Spleen (tissue), 11 donors: ENCODE data around the gene LIN28A. TPM values are rescaled to one million over a fixed set of nuclear protein-coding genes. Genes with fewer than 3 reads are reported as not detected.

Experiments used
- DNase-seq: peaks from one replicate; pipeline ENCODE4 v3.0.0-alpha.2; 2020
- H3K27ac ChIP-seq, 8 donors: fragments of 200-600 bp; sonication (generic) in 7 of 8; 1 replicate in 4 of 8; 2 replicates in 4 of 8; pipeline versions ENCODE4 v1.5.0 to v1.8.0; 2016 to 2021; ENCODE audit warnings: inconsistent platforms in 4 of 8, mild to moderate bottlenecking in 4 of 8, moderate library complexity in 1 of 8
- H3K27me3 ChIP-seq, 7 donors: fragments of 200-600 bp; sonication (generic) in 6 of 7; replicated peaks in 1 of 7; 1 replicate in 4 of 7; 2 replicates in 3 of 7; pipeline versions ENCODE4 v1.5.0 to v1.8.0; 2016 to 2021; ENCODE audit warnings: inconsistent platforms in 3 of 7, mild to moderate bottlenecking in 1 of 7
- H3K36me3 ChIP-seq, 6 donors: fragments of 200-600 bp; sonication (generic) in 5 of 6; 1 replicate in 4 of 6; 2 replicates in 2 of 6; pipeline versions ENCODE4 v1.5.0 to v1.8.0; 2016 to 2021; ENCODE audit warnings: inconsistent platforms in 2 of 6
- H3K4me1 ChIP-seq, 6 donors: fragments of 200-600 bp; sonication (generic) in 5 of 6; 1 replicate in 3 of 6; 2 replicates in 3 of 6; pipeline versions ENCODE4 v1.5.0 to v1.8.0; 2016 to 2021; ENCODE audit warnings: inconsistent platforms in 3 of 6
- H3K4me3 ChIP-seq, 8 donors: fragments of 200-600 bp; sonication (generic) in 7 of 8; 1 replicate in 4 of 8; 2 replicates in 4 of 8; pipeline versions ENCODE4 v1.5.0 to v1.8.0; 2016 to 2021; ENCODE audit warnings: inconsistent platforms in 4 of 8, mild to moderate bottlenecking in 4 of 8, moderate library complexity in 2 of 8
- H3K9me3 ChIP-seq, 8 donors: fragments of 200-600 bp; sonication (generic) in 7 of 8; 1 replicate in 4 of 8; 2 replicates in 4 of 8; pipeline versions ENCODE4 v1.5.0 to v1.8.0; 2016 to 2021; ENCODE audit warnings: inconsistent platforms in 4 of 8
- POLR2A ChIP-seq, 3 donors: fragments of 450-650 bp; IDR thresholded peaks; one replicate each; pipeline ENCODE4 v1.5.1; 2017; ENCODE audit warnings: antibody characterized with exemption in 3 of 3, mild to moderate bottlenecking in 1 of 3
- POLR2AphosphoS5 ChIP-seq, 3 donors: sonication (generic); formaldehyde crosslinking; IDR thresholded peaks; one replicate each; pipeline ENCODE4 v1.5.1; 2017; ENCODE audit warnings: antibody characterized with exemption in 3 of 3
- WGBS, 5 donors: extraction: QIAGEN DNeasy Blood & Tissue Kit in 3 of 5; methylation state at CpG; one replicate each; pipeline versions ENCODE4 v1.1.5 to v1.1.7; 2013 to 2018; 5-methylcytosine and 5-hydroxymethylcytosine counted together
- intact Hi-C: fragments of 100-400 bp; cut with DNase I; formaldehyde crosslinking; loops from one replicate; pipeline ENCODE4 v1.15.0; 2023; ENCODE audit warnings: low total_unique reads
- polyA plus RNA-seq, 3 donors: library from polyadenylated mRNA; stranded (reverse); fragments of 200-250 nt; gene quantifications; one replicate each; pipeline ENCODE4 v1.2.1, GENCODE V29; 2013
- total RNA-seq, 7 donors: library from RNA; depleted of rRNA in 3 of 7; stranded (reverse); fragments of >200 nt in 3 of 7; fragmentation: NEBNext Ultra II Directional in 4 of 7; extraction: Animal tissue kit (Norgen Biotek cat#: 25700) in 4 of 7; gene quantifications; one replicate each; pipeline versions ENCODE4 v1.1.0 to v1.2.1, GENCODE V29; 2016 to 2021
- TF ChIP-seq, protein P1 (sequence below), 11 experiments: fragments of 200-600 bp in 7 of 11; fragments of 450-650 bp in 4 of 11; sonication (generic) in 4 of 11; IDR thresholded peaks in 8 of 11; conservative IDR thresholded peaks in 3 of 11; 1 replicate in 7 of 11; 2 replicates in 4 of 11; pipeline versions ENCODE4 v1.4.0 to v1.8.0; 2016 to 2021; ENCODE audit warnings: antibody characterized with exemption in 11 of 11, inconsistent platforms in 4 of 11, mild to moderate bottlenecking in 1 of 11
- donor health status: healthy with polysubstance abuse.
- donor health status: DM: no; HTN: no; CAD: no; lungs with moderate emphysema.
- donor health status: DM: no; HTN: no; CAD: no.
- donor health status: Bipolar disorder and iron deficiency.
- donor health status: healthy.
- donor health status: DM: no; HTN: no; CAD: no.
- donor health status: DM: yes; HTN: yes; CAD: no.

The LIN28A gene
- total and polyA plus RNA-seq, 10 donors = not detected

DNA sequence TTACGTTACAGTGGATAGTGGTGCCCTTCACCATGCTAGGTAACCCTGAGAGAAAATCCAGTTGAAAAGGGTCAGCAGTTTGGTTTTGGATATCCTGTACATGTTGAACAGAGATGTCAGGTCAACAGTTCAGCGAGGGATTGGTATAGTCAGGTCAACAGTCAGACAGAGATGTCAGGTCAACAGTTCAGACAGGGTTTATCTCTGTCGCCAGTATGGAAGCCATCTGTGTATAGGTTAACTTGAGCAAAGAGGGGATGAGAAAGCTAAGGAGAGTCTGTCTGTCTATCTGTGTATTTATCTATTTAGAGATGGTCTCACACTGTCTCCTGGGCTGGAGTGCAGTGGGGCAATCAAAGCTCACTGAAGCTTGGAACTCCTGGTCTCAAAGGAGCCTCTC, 39.3 kb downstream of the LIN28A start:
- DNase-seq = no peak
- Histone ChIP-seq H3K27me3 (no peaks in the 10 kb centered on the region), H3K27ac (no peak overlapping the region), H3K4me1 (no peaks in the 10 kb centered on the region), H3K9me3 (no peaks in the 10 kb centered on the region), H3K4me3 (no peak overlapping the region), H3K36me3 (peaks cover 0 to 100% (median 75%) of the 10 kb centered on the region in 6 donors)
- WGBS, 5 donors = 92 to 100% (median 97%) methylated on average over 3 of the region's 3 CpGs
- intact Hi-C loops = no loop called here
- TF ChIP-seq, protein P1, sequence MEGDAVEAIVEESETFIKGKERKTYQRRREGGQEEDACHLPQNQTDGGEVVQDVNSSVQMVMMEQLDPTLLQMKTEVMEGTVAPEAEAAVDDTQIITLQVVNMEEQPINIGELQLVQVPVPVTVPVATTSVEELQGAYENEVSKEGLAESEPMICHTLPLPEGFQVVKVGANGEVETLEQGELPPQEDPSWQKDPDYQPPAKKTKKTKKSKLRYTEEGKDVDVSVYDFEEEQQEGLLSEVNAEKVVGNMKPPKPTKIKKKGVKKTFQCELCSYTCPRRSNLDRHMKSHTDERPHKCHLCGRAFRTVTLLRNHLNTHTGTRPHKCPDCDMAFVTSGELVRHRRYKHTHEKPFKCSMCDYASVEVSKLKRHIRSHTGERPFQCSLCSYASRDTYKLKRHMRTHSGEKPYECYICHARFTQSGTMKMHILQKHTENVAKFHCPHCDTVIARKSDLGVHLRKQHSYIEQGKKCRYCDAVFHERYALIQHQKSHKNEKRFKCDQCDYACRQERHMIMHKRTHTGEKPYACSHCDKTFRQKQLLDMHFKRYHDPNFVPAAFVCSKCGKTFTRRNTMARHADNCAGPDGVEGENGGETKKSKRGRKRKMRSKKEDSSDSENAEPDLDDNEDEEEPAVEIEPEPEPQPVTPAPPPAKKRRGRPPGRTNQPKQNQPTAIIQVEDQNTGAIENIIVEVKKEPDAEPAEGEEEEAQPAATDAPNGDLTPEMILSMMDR (IDR thresholded peaks at IDR 0.05 in 8 of 11, conservative IDR thresholded peaks at IDR 0.05 in 3 of 11) = no peak
- no peak for TF ChIP-seq POLR2A (IDR thresholded peaks at IDR 0.05)
- TF ChIP-seq POLR2AphosphoS5 (IDR thresholded peaks at IDR 0.05) = no peak

- Histone ChIP-seq H3K4me1 (no peaks in the 10 kb centered on the region), H3K27me3 (no peaks in the 10 kb centered on the region), H3K36me3 (peaks cover 0 to 100% (median 70%) of the 10 kb centered on the region in 6 donors), H3K27ac (no peak overlapping the region), H3K4me3 (no peak overlapping the region), H3K9me3 (no peaks in the 10 kb centered on the region)
- 92 to 97% (median 95%) methylated on average over 3 of the region's 3 CpGs for WGBS, 5 donors
- no peak for DNase-seq
- TF ChIP-seq POLR2A (IDR thresholded peaks at IDR 0.05) (no peak), POLR2AphosphoS5 (IDR thresholded peaks at IDR 0.05) (no peak)
- TF ChIP-seq, protein P1 (IDR thresholded peaks at IDR 0.05 in 8 of 11, conservative IDR thresholded peaks at IDR 0.05 in 3 of 11) = no peak
- intact Hi-C loops = no loop called here
Observed at GRCh38 chr1:26450908-26451307, 40.3 kb downstream of the LIN28A start.

GRCh38 chr1:26452459-26453183, 42.0 kb downstream of the LIN28A start:
- no peak for DNase-seq
- H3K4me1 ChIP-seq = no peaks in the 10 kb centered on the region
- H3K27me3 ChIP-seq = no peaks in the 10 kb centered on the region
- intact Hi-C loops = no loop called here
- H3K27ac ChIP-seq = no peak overlapping the region
- H3K9me3 ChIP-seq = no peaks in the 10 kb centered on the region
- no peak for TF ChIP-seq POLR2A (IDR thresholded peaks at IDR 0.05)
- TF ChIP-seq, protein P1 (IDR thresholded peaks at IDR 0.05 in 8 of 11, conservative IDR thresholded peaks at IDR 0.05 in 3 of 11) = no peak
- no peak for TF ChIP-seq POLR2AphosphoS5 (IDR thresholded peaks at IDR 0.05)
- WGBS, 5 donors = 91 to 97% (median 95%) methylated on average over 5 of the region's 5 CpGs
- peaks cover 0 to 100% (median 59%) of the 10 kb centered on the region in 6 donors for H3K36me3 ChIP-seq
- H3K4me3 ChIP-seq = no peak overlapping the region

DNA sequence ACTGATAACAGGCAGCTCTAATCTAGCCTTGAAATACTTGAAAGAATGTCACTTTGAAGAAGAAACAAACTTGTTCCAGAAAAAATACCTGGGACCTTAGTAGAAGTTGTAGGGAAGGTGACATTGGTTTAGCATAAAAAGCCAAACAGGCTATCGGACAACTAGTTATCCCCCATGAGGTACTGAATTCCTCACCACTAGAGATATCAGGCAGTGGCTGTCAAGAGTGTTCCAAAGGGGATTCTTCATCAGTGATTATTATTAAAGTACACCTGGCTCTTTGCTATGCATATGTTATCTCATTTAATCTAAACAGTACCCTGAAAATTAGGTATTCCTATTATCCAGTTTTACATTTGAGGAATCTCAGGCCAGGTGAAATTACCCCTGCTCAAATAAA, 48.5 kb downstream of the LIN28A start:
- intact Hi-C loops = no loop called here
- 87 to 100% (median 97%) methylated on average over 1 of the region's 1 CpG for whole genome bisulfite sequencing, 5 donors
- Histone ChIP-seq H3K27me3 (no peaks in the 10 kb centered on the region), H3K4me3 (no peak overlapping the region), H3K9me3 (no peaks in the 10 kb centered on the region), H3K4me1 (no peaks in the 10 kb centered on the region), H3K27ac (no peak overlapping the region), H3K36me3 (peaks cover 0 to 100% (median 52%) of the 10 kb centered on the region in 6 donors)
- TF ChIP-seq, protein P1 (IDR thresholded peaks at IDR 0.05 in 8 of 11, conservative IDR thresholded peaks at IDR 0.05 in 3 of 11) = no peak
- TF ChIP-seq POLR2AphosphoS5 (IDR thresholded peaks at IDR 0.05) (no peak), POLR2A (IDR thresholded peaks at IDR 0.05) (no peak)
- no peak for DNase-seq
